Liver (tissue), 9 donors: Measurements from ENCODE around the gene IFT80. TPM values are rescaled to one million over a fixed set of nuclear protein-coding genes. Genes with fewer than 3 reads are reported as not detected.
A peak's percentile ranks its signal among the peaks of the same experiment; 100 is the strongest.

Experiments
- DNase-seq: peaks from one replicate; pipeline ENCODE4 v3.0.0-alpha.2; 2017; ENCODE audit warnings: low spot score
- H3K27ac ChIP-seq, 2 donors: one replicate each; pipeline ENCODE4 v1.7.0; 2013; ENCODE audit warnings: inconsistent platforms in 2 of 2, low read length in 2 of 2, control low read depth in 1 of 2, low read depth in 1 of 2, mild to moderate bottlenecking in 1 of 2
- H3K27me3 ChIP-seq, 4 donors: one replicate each; pipeline versions ENCODE4 v1.6.1 to v1.7.0; 2013; ENCODE audit warnings: low read length in 3 of 4, inconsistent platforms in 1 of 4, mild to moderate bottlenecking in 1 of 4, moderate library complexity in 1 of 4; ENCODE audit not compliant: control insufficient read depth in 4 of 4, insufficient read depth in 4 of 4
- H3K36me3 ChIP-seq, 4 donors: one replicate each; pipeline versions ENCODE4 v1.6.1 to v1.7.0; 2013; ENCODE audit warnings: low read length in 3 of 4, mild to moderate bottlenecking in 3 of 4, low read depth in 1 of 4, moderate library complexity in 1 of 4; ENCODE audit not compliant: control insufficient read depth in 4 of 4, insufficient read depth in 3 of 4
- H3K4me1 ChIP-seq, 4 donors: one replicate each; pipeline versions ENCODE4 v1.6.1 to v1.7.0; 2013; ENCODE audit warnings: low read length in 3 of 4, mild to moderate bottlenecking in 3 of 4, moderate library complexity in 1 of 4; ENCODE audit not compliant: control insufficient read depth in 4 of 4, insufficient read depth in 4 of 4
- H3K4me3 ChIP-seq, 3 donors: one replicate each; pipeline versions ENCODE4 v1.6.1 to v1.7.0; 2013; ENCODE audit warnings: low read length in 3 of 3, control low read depth in 1 of 3, low read depth in 1 of 3, mild to moderate bottlenecking in 1 of 3
- H3K9ac ChIP-seq, 2 donors: one replicate each; pipeline ENCODE4 v1.7.0; 2013; ENCODE audit warnings: low read length in 2 of 2, mild to moderate bottlenecking in 2 of 2, moderate library complexity in 2 of 2, control low read depth in 1 of 2, low read depth in 1 of 2
- H3K9me3 ChIP-seq, 4 donors: one replicate each; pipeline versions ENCODE4 v1.6.1 to v1.7.0; 2013; ENCODE audit warnings: low read length in 3 of 4; ENCODE audit not compliant: control insufficient read depth in 4 of 4
- ATF3 ChIP-seq: IDR thresholded peaks from 2 replicates; pipeline ENCODE4 v1.6.1; 2016; ENCODE audit warnings: antibody characterized with exemption
- CTCF ChIP-seq: fragments of 150-350 bp; IDR thresholded peaks from 2 replicates; pipeline ENCODE4 v1.5.1; 2017; ENCODE audit warnings: improper control_type of control experiment, low read depth, low read length; ENCODE audit not compliant: missing input control
- EGR1 ChIP-seq, 2 donors: IDR thresholded peaks; 2 replicates each; pipeline ENCODE4 v1.6.1; 2016 to 2018; ENCODE audit warnings: antibody characterized with exemption in 2 of 2, low read depth in 2 of 2
- FOXA1 ChIP-seq: IDR thresholded peaks from 2 replicates; pipeline ENCODE4 v1.6.1; 2016; ENCODE audit warnings: antibody characterized with exemption
- GABPA ChIP-seq, 2 donors: IDR thresholded peaks in 1 of 2; conservative IDR thresholded peaks in 1 of 2; 2 replicates each; pipeline ENCODE4 v1.6.1; 2016; ENCODE audit warnings: antibody characterized with exemption in 2 of 2, mild to moderate bottlenecking in 1 of 2, moderate library complexity in 1 of 2
- HNF4A ChIP-seq, 2 donors: conservative IDR thresholded peaks; 2 replicates each; pipeline ENCODE4 v1.6.1; 2016; ENCODE audit warnings: antibody characterized with exemption in 2 of 2, mild to moderate bottlenecking in 2 of 2
- HNF4G ChIP-seq: IDR thresholded peaks from 2 replicates; pipeline ENCODE4 v1.6.1; 2016; ENCODE audit warnings: antibody characterized with exemption
- JUND ChIP-seq, 2 donors: IDR thresholded peaks; 2 replicates each; pipeline ENCODE4 v1.6.1; 2016; ENCODE audit warnings: antibody characterized with exemption in 2 of 2
- MAX ChIP-seq: IDR thresholded peaks from 2 replicates; pipeline ENCODE4 v1.6.1; 2016; ENCODE audit warnings: antibody characterized with exemption
- NR2F2 ChIP-seq: IDR thresholded peaks from 2 replicates; pipeline ENCODE4 v1.6.1; 2016; ENCODE audit warnings: antibody characterized with exemption
- RAD21 ChIP-seq, 2 donors: IDR thresholded peaks; 2 replicates each; pipeline ENCODE4 v1.6.1; 2016; ENCODE audit warnings: antibody characterized with exemption in 2 of 2, mild to moderate bottlenecking in 2 of 2
- RXRA ChIP-seq, 2 donors: IDR thresholded peaks; 2 replicates each; pipeline ENCODE4 v1.6.1; 2017 to 2018; ENCODE audit warnings: antibody characterized with exemption in 2 of 2, mild to moderate bottlenecking in 1 of 2
- SP1 ChIP-seq: IDR thresholded peaks from 2 replicates; pipeline ENCODE4 v1.6.1; 2018; ENCODE audit warnings: antibody characterized with exemption, mild to moderate bottlenecking
- YY1 ChIP-seq: IDR thresholded peaks from 2 replicates; pipeline ENCODE4 v1.6.1; 2016; ENCODE audit warnings: antibody characterized with exemption, mild to moderate bottlenecking
- ZBTB33 ChIP-seq: IDR thresholded peaks from 2 replicates; pipeline ENCODE4 v1.6.1; 2016; ENCODE audit warnings: antibody characterized with exemption
- WGBS: extraction: QIAGEN DNeasy Blood & Tissue Kit; methylation state at CpG from one replicate; pipeline ENCODE4 v1.1.7; 2013; 5-methylcytosine and 5-hydroxymethylcytosine counted together
- polyA plus RNA-seq, 2 donors: library from polyadenylated mRNA; stranded (reverse) in 1 of 2; unstranded in 1 of 2; fragments of 200-250 nt in 1 of 2; fragments of >200 nt in 1 of 2; fragmentation: Nextera tagmentation in 1 of 2; extraction: Ambion mirVana in 1 of 2; gene quantifications; one replicate each; pipeline versions ENCODE4 v1.2.1 to v1.2.3, GENCODE V29; 2013 to 2015
- total RNA-seq, 2 donors: library from RNA; depleted of rRNA; stranded (reverse); fragments of >200 nt; gene quantifications; one replicate each; pipeline ENCODE4 v1.2.3, GENCODE V29; 2014
- donor health status: healthy.
- donor health status: healthy.
- donor health status: healthy.
- donor health status: healthy.
- donor health status: healthy.

The IFT80 gene
- total and polyA plus RNA-seq, 4 donors = 3.5 to 15.7 (median 8.3) TPM

GRCh38 chr3:160279657-160280056 lies 119.4 kb downstream of the IFT80 start:
- DNase-seq = no peak
- Histone ChIP-seq H3K9me3 (no peaks in the 10 kb centered on the region), H3K27me3 (no peaks in the 10 kb centered on the region), H3K4me1 (no peaks in the 10 kb centered on the region), H3K27ac (no peak overlapping the region), H3K36me3 (peaks cover 0 to 2% (median under 1%) of the 10 kb centered on the region in 4 donors), H3K9ac (no peak overlapping the region), H3K4me3 (no peak overlapping the region)
- WGBS = 83% methylated on average over 2 of the region's 2 CpGs
- TF ChIP-seq FOXA1 (no peak), HNF4A (conservative IDR thresholded peaks at IDR 0.05) (peak; percentile 11 to 21)

- Histone ChIP-seq H3K4me3 (no peak overlapping the region), H3K27ac (no peak overlapping the region), H3K4me1 (no peaks in the 10 kb centered on the region), H3K36me3 (peaks cover 0 to 2% (median under 1%) of the 10 kb centered on the region in 4 donors), H3K27me3 (no peaks in the 10 kb centered on the region), H3K9me3 (no peaks in the 10 kb centered on the region), H3K9ac (no peak overlapping the region)
- DNase-seq = no peak
- no peak for TF ChIP-seq EGR1 (IDR thresholded peaks at IDR 0.05; ENCODE audit: low read depth in 2 of 2)
- no peak for TF ChIP-seq RXRA (IDR thresholded peaks at IDR 0.05)
- TF ChIP-seq SP1 = no peak
- no peak for TF ChIP-seq YY1
- TF ChIP-seq GABPA (IDR thresholded peaks at IDR 0.05 in 1 of 2, conservative IDR thresholded peaks at IDR 0.05 in 1 of 2) = no peak
- TF ChIP-seq NR2F2 = no peak
- TF ChIP-seq JUND (IDR thresholded peaks at IDR 0.05) = no peak
- TF ChIP-seq RAD21 (IDR thresholded peaks at IDR 0.05) = no peak
- no peak for TF ChIP-seq FOXA1
- WGBS = over 99% methylated on average over 3 of the region's 3 CpGs
These were observed 120.8 kb downstream of the IFT80 start for GRCh38 chr3:160278210-160278609.

- WGBS = 93% methylated on average over 2 of the region's 2 CpGs
- peaks cover 0 to 3% (median under 1%) of the 10 kb centered on the region in 4 donors for H3K4me1 ChIP-seq
These were observed 133.9 kb downstream of the IFT80 start for GRCh38 chr3:160265088-160265487.

More at GRCh38 chr3:160265088-160265487, 133.9 kb downstream of the IFT80 start:
- Histone ChIP-seq H3K27ac (no peak overlapping the region), H3K9ac (no peak overlapping the region), H3K36me3 (no peaks in the 10 kb centered on the region), H3K9me3 (no peaks in the 10 kb centered on the region), H3K4me3 (no peak overlapping the region), H3K27me3 (no peaks in the 10 kb centered on the region)
- no peak for TF ChIP-seq JUND (IDR thresholded peaks at IDR 0.05)
- no peak for TF ChIP-seq CTCF
- TF ChIP-seq RAD21 (IDR thresholded peaks at IDR 0.05) = no peak
- TF ChIP-seq HNF4A (conservative IDR thresholded peaks at IDR 0.05) = no peak
- no peak for TF ChIP-seq ATF3
- no peak for TF ChIP-seq ZBTB33
- no peak for TF ChIP-seq HNF4G
- TF ChIP-seq NR2F2 = no peak
- no peak for TF ChIP-seq EGR1 (IDR thresholded peaks at IDR 0.05; ENCODE audit: low read depth in 2 of 2)
- no peak for TF ChIP-seq FOXA1
- no peak for TF ChIP-seq SP1
- TF ChIP-seq RXRA (IDR thresholded peaks at IDR 0.05) = no peak
- TF ChIP-seq MAX = no peak
- no peak for TF ChIP-seq YY1
- no peak for TF ChIP-seq GABPA (IDR thresholded peaks at IDR 0.05 in 1 of 2, conservative IDR thresholded peaks at IDR 0.05 in 1 of 2)
- DNase-seq = no peak
